HCT116 (cell line): Measurements from ENCODE around the gene ARRDC2. TPM values are rescaled to one million over a fixed set of nuclear protein-coding genes. Genes with fewer than 3 reads are reported as not detected.

Source experiments
- ATAC-seq: fragments of 200-7000 bp; cut with Tn5 transposase; 2 replicates; pipeline ENCODE4 v1.9.1; 2020; ENCODE audit warnings: mild to moderate bottlenecking, moderate library complexity
- BruUV-seq: library from RNA; stranded (reverse); fragments of 400-500 nt; replicated peaks from 2 replicates; lab custom pipeline; 2021; lab: Mats Ljungman, UMichigan
- CTCF ChIA-PET: fragments of 300-600 bp; sonication (Branson Sonifier 250); formaldehyde crosslinking; loops from one replicate; lab custom pipeline; 2021; ENCODE audit warnings: antibody characterized with exemption; lab: Charles Lee
- POLR2A ChIA-PET: fragments of 300-600, 350-600 bp; sonication (Branson Sonifier 250); formaldehyde crosslinking; loops from one replicate; lab custom pipeline; 2021; ENCODE audit warnings: antibody characterized with exemption; lab: Charles Lee
- RAD21 ChIA-PET, 2 experiments: fragments of 300-600 bp; sonication (Branson Sonifier 250); formaldehyde crosslinking; loops; one replicate each; lab custom pipeline; 2023; ENCODE audit warnings: low total read pairs in 2 of 2; ENCODE audit not compliant: uncharacterized antibody in 2 of 2, unreplicated experiment in 2 of 2, low non-redundant PET in 1 of 2; lab: Charles Lee
- DNase-seq: peaks from one replicate; pipeline ENCODE4 v3.0.0-alpha.2; 2010; ENCODE audit warnings: low read depth, low spot score
- H2AFZ ChIP-seq: fragments of 200-600 bp; shearing (Covaris generic), sonication (generic); 2 replicates; pipeline ENCODE4 v1.6.1; 2017; ENCODE audit warnings: low read depth, mixed run types, mixed read lengths, antibody characterized with exemption, low read length; ENCODE audit not compliant: poor library complexity, severe bottlenecking
- H3K27ac ChIP-seq: 2 replicates; pipeline ENCODE4 v1.5.1; 2012; ENCODE audit warnings: low read depth, low read length
- H3K27me3 ChIP-seq: fragments of 200-600 bp; sonication (generic); 2 replicates; pipeline ENCODE4 v1.6.1; 2016; ENCODE audit warnings: mixed run types, low read length, mixed read lengths; ENCODE audit not compliant: insufficient read depth
- H3K36me3 ChIP-seq, 2 experiments: fragments of 200-500 bp in 1 of 2; fragments of 200-600 bp in 1 of 2; sonication (Bioruptor generic) in 1 of 2; sonication (generic) in 1 of 2; 2 replicates each; pipeline versions ENCODE4 v1.5.1 to v1.6.1; 2014 to 2016; ENCODE audit warnings: low read length in 2 of 2, inconsistent platforms in 1 of 2, mixed read lengths in 1 of 2, mixed run types in 1 of 2; ENCODE audit not compliant: insufficient read depth in 2 of 2, control insufficient read depth in 1 of 2
- H3K4me1 ChIP-seq, 2 experiments: fragments of 200-600 bp in 1 of 2; sonication (generic) in 1 of 2; 2 replicates each; pipeline versions ENCODE4 v1.5.1 to v1.6.1; 2012 to 2017; ENCODE audit warnings: low read length in 2 of 2, inconsistent platforms in 1 of 2, mild to moderate bottlenecking in 1 of 2, mixed read lengths in 1 of 2, mixed run types in 1 of 2, moderate library complexity in 1 of 2; ENCODE audit not compliant: insufficient read depth in 2 of 2, control insufficient read depth in 1 of 2
- H3K4me2 ChIP-seq: fragments of 200-600 bp; sonication (generic); 2 replicates; pipeline ENCODE4 v1.6.1; 2017; ENCODE audit warnings: mixed run types, low read length, mixed read lengths
- H3K4me3 ChIP-seq, 2 experiments: fragments of 200-600 bp in 1 of 2; sonication (generic) in 1 of 2; replicated peaks in 1 of 2; 2 replicates each; pipeline ENCODE4 v1.5.1; 2011 to 2016; ENCODE audit warnings: low read length in 2 of 2, control low read depth in 1 of 2, low read depth in 1 of 2, mild to moderate bottlenecking in 1 of 2, mixed read lengths in 1 of 2, mixed run types in 1 of 2
- H3K79me2 ChIP-seq: fragments of 200-600 bp; sonication (generic); 2 replicates; pipeline ENCODE4 v1.6.1; 2017; ENCODE audit warnings: mild to moderate bottlenecking, mixed run types, low read length, moderate library complexity, mixed read lengths; ENCODE audit not compliant: insufficient read depth
- H3K9ac ChIP-seq: fragments of 200-600 bp; sonication (generic); 2 replicates; pipeline ENCODE4 v1.6.1; 2016; ENCODE audit warnings: low read length, mixed read lengths
- H3K9me2 ChIP-seq: fragments of 200-600 bp; sonication (generic), shearing (Covaris generic); 2 replicates; pipeline ENCODE4 v1.6.1; 2017; ENCODE audit warnings: mixed run types, mild to moderate bottlenecking, moderate library complexity; ENCODE audit not compliant: insufficient read depth
- H3K9me3 ChIP-seq, 2 experiments: fragments of 200-500 bp in 1 of 2; fragments of 200-600 bp in 1 of 2; sonication (Bioruptor generic) in 1 of 2; sonication (generic) in 1 of 2; 2 replicates each; pipeline ENCODE4 v1.6.1; 2014 to 2017; ENCODE audit warnings: low read length in 2 of 2, mixed read lengths in 2 of 2, inconsistent platforms in 1 of 2, low read depth in 1 of 2, mild to moderate bottlenecking in 1 of 2, mixed run types in 1 of 2, moderate library complexity in 1 of 2; ENCODE audit not compliant: control insufficient read depth in 1 of 2, insufficient read depth in 1 of 2
- H4K20me1 ChIP-seq: fragments of 200-600 bp; sonication (generic), shearing (Covaris generic); 2 replicates; pipeline ENCODE4 v1.6.1; 2017; ENCODE audit warnings: mixed run types, mild to moderate bottlenecking, moderate library complexity; ENCODE audit not compliant: insufficient read depth
- CBX3 ChIP-seq: IDR thresholded peaks from 2 replicates; pipeline ENCODE4 v1.6.1; 2012; ENCODE audit warnings: low read depth
- EGR1 ChIP-seq: IDR thresholded peaks from 2 replicates; pipeline ENCODE4 v1.6.1; 2012; ENCODE audit warnings: low read depth
- EZH2phosphoT487 ChIP-seq: fragments of 200-600 bp; IDR thresholded peaks from 2 replicates; pipeline ENCODE4 v1.6.1; 2018; ENCODE audit warnings: antibody characterized with exemption, borderline replicate concordance
- JUND ChIP-seq: IDR thresholded peaks from 2 replicates; pipeline ENCODE4 v1.6.1; 2012
- MAX ChIP-seq: IDR thresholded peaks from 2 replicates; pipeline ENCODE4 v1.6.1; 2012
- POLR2A ChIP-seq: IDR thresholded peaks from 2 replicates; pipeline ENCODE4 v1.7.0; 2011; ENCODE audit warnings: borderline replicate concordance; ENCODE audit not compliant: insufficient read depth, insufficient read length; ENCODE audit errors: extremely low read depth
- RAD21 ChIP-seq: IDR thresholded peaks from 2 replicates; pipeline ENCODE4 v1.6.1; 2012; ENCODE audit warnings: low read depth, mild to moderate bottlenecking
- REST ChIP-seq: IDR thresholded peaks from 2 replicates; pipeline ENCODE4 v1.6.1; 2012; ENCODE audit warnings: low read depth
- SIN3A ChIP-seq: IDR thresholded peaks from 2 replicates; pipeline ENCODE4 v1.6.1; 2012; ENCODE audit warnings: low read depth
- SP1 ChIP-seq: IDR thresholded peaks from 2 replicates; pipeline ENCODE4 v1.6.1; 2012; ENCODE audit warnings: low read depth
- SRF ChIP-seq: IDR thresholded peaks from 2 replicates; pipeline ENCODE4 v1.6.1; 2012; ENCODE audit warnings: low read depth
- YY1 ChIP-seq: IDR thresholded peaks from 2 replicates; pipeline ENCODE4 v1.6.1; 2011; ENCODE audit warnings: low read length, low read depth, moderate library complexity, mild to moderate bottlenecking; ENCODE audit not compliant: insufficient replicate concordance; ENCODE audit errors: extremely low read depth
- ZNF274 ChIP-seq: fragments of 200-500 bp; sonication (Bioruptor generic); IDR thresholded peaks from 2 replicates; pipeline ENCODE4 v1.6.1; 2014; ENCODE audit warnings: mild to moderate bottlenecking, low read depth, low read length, inconsistent platforms
- intact Hi-C: fragments of 100-400 bp; cut with micrococcal nuclease; formaldehyde crosslinking; loops from 2 replicates; pipeline ENCODE4 v1.10.0; 2022
- total RNA-seq: library from RNA; stranded (reverse); gene quantifications from one replicate; pipeline ENCODE4 v1.2.1, GENCODE V29; 2021; ENCODE audit not compliant: unreplicated experiment

Gene ARRDC2
- total RNA-seq, 1 experiment from 2014 or later = 36.5 TPM

- H3K36me3 ChIP-seq = no peaks in the 10 kb centered on the region; a peak in 1 of 4 replicates
- no peak for ATAC-seq
- DNase-seq = no peak
- H3K4me1 ChIP-seq = peaks cover 28 to 58% of the 10 kb centered on the region in 2 experiments
- ChIA-PET CTCF (interaction anchor here (1.4 to 6.2 kb wide), 10 partner anchors 45 to 224 kb away, joined by 4 to 127 read pairs (median 10); partner anchors contain the start of gene CCDC124), POLR2A (interaction anchor here (0.6 to 2.1 kb wide), 13 partner anchors 12 to 203 kb away, joined by 3 to 11 read pairs (median 3); partner anchors contain the start of gene RPL18A), RAD21 (interaction anchor here in 1 of 2 experiments (0.6 to 2.5 kb wide), 2 partner anchors 61 to 63 kb away, joined by 3 to 16 read pairs; no protein-coding TSS in a partner anchor)
- H4K20me1 ChIP-seq = no peaks in the 10 kb centered on the region
- no TSS peak for BruUV-seq
- peak overlapping the region; percentile 76 for H3K9ac ChIP-seq
- H3K4me3 ChIP-seq = peak overlapping the region; percentile 61 to 67
- H3K4me2 ChIP-seq = peak overlapping the region; percentile 74
- no peaks in the 10 kb centered on the region for H3K9me2 ChIP-seq
- peaks cover 22% of the 10 kb centered on the region for H3K79me2 ChIP-seq
- H3K27me3 ChIP-seq = no peaks in the 10 kb centered on the region
- H3K9me3 ChIP-seq = no peaks in the 10 kb centered on the region
- H3K27ac ChIP-seq = peak overlapping the region; percentile 94
- TF ChIP-seq POLR2A = no peak
- no peak for TF ChIP-seq JUND
- TF ChIP-seq REST = no peak
- TF ChIP-seq SIN3A = no peak
- no peak for TF ChIP-seq MAX
- no peak for TF ChIP-seq RAD21
- no peak for TF ChIP-seq EZH2phosphoT487
- no peak for TF ChIP-seq YY1
- TF ChIP-seq EGR1 = no peak
- TF ChIP-seq CBX3 = no peak
- TF ChIP-seq SP1 = no peak
- TF ChIP-seq SRF = no peak
- no peak for TF ChIP-seq ZNF274
- H2AFZ ChIP-seq = no peak overlapping the region
- intact Hi-C loops = loop anchor here (5.0 kb wide), 1 partner anchor 141 kb away; the partner anchor contains the start of gene RPL18A
These were observed 9.2 kb upstream of the ARRDC2 start for GRCh38 chr19:17998827-17999150.
